Vagina (tissue), 2 donors: ENCODE measurements around the gene RNF166.

Experiments
- CTCF ChIP-seq, 3 experiments: fragments of 450-650 bp in 2 of 3; fragments of 200-600 bp in 1 of 3; sonication (generic) in 1 of 3; IDR thresholded peaks; one replicate each; pipeline ENCODE4 v1.5.1; 2017 to 2019; ENCODE audit warnings: antibody characterized with exemption in 3 of 3, mild to moderate bottlenecking in 2 of 3, moderate library complexity in 2 of 3
- POLR2AphosphoS5 ChIP-seq, 2 donors: sonication (generic); formaldehyde crosslinking; IDR thresholded peaks; one replicate each; pipeline ENCODE4 v1.9.0; 2017; ENCODE audit warnings: antibody characterized with exemption in 2 of 2, mild to moderate bottlenecking in 2 of 2, low read depth in 1 of 2; ENCODE audit not compliant: insufficient read depth in 1 of 2

GRCh38 chr16:88753191-88753590 is 47.0 kb upstream of the RNF166 start:
- TF ChIP-seq CTCF (IDR thresholded peaks at IDR 0.05) (no peak), POLR2AphosphoS5 (IDR thresholded peaks at IDR 0.05; ENCODE audit: insufficient read depth in 1 of 2, low read depth in 1 of 2) (no peak)
